NOMO-1 treated with dmso at 0.1 percent for 144 hours (cell line): Measurements from ENCODE around the gene STAT1.

Experiments used
- DNase-seq: peaks from one replicate; lab custom pipeline; 2025; ENCODE audit not compliant: unreplicated experiment; lab: John Stamatoyannopoulos, UW

STAT1 gene

DNA sequence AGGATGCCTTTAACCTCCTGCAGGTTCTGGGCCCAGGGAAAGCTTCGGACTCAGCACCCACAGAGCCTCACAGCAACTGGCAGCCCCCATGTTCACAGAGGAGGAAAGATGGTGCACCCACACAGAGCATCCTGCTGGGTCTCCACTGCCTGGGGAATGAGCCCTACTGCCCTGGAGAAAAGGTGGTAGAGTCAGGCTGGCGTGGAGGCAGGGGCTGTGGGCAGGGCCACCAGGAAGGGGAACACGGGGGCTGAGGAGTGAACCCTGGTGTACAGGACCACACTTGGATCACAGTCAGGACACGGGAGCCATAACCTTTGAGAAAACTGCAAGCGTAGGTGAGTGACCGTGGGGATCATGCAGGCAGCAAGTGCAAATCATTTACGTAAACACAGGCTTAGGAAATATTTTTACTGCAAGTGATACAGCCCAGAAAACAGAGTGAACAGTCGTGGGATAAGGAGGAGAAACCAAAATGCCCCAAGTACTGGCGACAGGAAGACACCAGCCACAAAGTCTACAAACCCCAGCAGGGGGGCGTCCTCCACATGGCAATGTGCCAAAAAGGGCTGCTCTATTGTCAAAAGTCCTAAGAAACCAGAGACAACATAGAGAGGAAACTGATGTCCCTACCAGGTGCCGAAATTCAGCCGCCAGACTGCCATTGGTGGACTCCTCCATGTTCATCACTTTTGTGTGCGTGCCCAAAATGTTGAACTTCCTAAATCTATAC is 27.6 kb downstream of the STAT1 start:
- no peak for DNase-seq

DNA sequence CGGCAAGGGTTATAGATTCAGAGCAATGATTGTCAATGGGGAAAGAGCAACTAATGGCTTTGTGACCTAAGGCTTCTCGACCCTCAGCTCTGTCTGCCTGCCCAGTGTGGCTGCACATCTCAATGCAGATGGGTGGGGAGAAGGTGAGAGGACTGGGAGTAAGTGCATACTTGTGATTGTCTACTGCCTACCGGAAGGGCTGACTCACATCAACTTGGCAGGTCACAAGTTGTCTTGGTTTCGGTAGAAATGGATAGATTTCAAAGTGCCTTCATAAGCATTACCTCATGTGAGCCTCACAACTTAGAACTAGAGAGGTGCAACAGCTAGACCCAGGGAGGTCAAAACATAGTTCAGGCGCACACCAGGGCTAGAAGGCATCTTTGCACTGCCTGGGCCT is 29.4 kb downstream of the STAT1 start:
- no peak for DNase-seq

DNA sequence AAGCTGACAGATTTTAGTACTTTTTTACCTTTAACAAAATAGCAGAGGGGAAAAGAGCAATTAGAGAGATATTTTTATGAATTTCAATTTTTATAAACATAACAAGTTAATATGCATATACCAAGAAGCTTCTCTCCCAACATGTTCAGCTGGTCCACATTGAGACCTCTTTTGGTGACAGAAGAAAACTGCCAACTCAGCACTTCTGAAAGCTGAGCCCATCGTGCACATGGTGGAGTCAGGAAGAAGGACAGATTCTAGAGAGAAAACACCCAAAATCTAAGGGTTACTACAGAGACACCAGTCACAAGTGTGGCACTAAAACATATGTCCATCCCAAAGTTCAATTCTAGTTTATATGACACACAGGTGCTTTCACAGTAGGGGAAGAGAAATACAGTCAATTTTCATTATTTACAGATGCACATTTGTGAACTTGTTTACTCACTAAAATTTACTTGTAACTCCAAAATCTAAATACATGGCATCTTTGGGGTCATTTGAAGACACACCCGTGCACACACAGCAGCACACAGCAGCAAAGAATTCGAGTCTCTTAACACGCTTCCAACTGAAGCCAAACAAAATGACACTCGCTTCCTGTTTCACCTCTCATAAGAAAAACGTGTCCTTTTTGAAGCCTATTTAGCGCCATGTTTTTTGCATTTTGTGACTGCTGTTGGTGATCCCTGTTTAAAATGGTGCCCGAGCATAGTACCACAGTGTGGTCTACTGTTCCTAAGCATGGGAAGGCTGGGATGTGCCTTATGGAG is 31.5 kb downstream of the STAT1 start:
- no peak for DNase-seq

DNA sequence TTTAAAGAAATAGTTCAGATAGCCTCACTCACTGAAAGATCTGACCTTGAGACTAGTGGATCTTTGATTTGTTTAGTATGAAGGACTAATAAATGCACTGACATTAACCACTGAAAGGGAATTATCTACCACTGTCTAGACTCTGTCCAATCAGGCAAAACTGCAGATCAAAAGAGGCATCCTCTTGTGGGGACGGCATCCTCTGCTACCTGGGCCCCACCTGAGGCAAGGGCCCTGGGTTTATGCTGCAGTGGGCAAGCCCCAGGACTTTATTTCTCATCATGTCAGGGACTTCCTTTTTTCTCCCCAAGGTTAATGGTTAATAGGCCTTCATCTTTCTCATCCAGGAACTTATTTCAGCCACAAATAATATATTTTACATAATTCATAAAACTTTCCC is 32.2 kb downstream of the STAT1 start:
- DNase-seq: no peak

DNA sequence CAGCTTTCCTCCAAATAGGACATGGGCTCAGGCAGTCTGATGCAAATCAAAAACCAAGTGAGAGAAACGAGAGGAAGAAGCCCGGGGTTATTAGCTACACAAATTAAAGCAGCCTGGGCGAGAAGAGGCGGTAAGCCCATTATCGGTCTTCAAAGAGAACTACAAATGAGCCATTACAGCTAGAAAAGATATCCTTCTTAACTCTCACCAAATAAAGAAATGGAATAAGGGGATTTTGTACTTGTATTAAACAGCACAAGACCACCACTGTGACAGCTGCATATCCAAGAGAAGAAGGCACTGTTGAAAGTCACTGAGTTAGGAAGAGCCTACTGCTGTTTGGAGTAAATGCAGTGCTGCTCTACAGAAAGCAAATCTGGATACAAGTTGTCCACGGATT is 32.6 kb downstream of the STAT1 start:
- DNase-seq: no peak

DNA sequence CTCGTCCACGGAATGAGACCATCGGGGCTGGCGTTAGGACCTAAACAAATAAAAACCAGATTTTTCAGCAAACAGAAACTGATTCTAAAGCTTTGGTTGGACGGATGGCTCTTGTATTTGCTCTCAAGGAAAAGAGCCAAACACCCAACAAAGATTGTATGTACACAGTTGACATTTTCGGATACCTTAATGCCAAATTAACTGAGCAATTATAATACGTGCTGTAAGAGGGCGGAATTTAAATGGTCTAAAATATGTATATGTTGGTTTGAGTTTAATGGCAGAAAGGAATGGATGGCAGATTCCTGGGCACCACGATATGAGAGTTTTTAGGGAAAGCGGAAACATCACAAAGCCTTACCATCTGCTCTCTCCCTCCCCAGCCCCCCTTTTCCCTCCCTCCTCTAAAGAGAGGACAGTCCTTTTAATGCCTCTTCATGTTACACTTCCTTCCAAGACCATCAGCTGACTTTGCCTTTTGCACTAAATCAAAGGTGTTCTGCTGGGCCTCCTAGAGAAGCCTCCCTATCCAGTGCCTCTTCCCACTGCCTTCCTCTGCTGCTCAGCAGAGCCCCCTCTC is 33.3 kb downstream of the STAT1 start:
- no peak for DNase-seq

DNA sequence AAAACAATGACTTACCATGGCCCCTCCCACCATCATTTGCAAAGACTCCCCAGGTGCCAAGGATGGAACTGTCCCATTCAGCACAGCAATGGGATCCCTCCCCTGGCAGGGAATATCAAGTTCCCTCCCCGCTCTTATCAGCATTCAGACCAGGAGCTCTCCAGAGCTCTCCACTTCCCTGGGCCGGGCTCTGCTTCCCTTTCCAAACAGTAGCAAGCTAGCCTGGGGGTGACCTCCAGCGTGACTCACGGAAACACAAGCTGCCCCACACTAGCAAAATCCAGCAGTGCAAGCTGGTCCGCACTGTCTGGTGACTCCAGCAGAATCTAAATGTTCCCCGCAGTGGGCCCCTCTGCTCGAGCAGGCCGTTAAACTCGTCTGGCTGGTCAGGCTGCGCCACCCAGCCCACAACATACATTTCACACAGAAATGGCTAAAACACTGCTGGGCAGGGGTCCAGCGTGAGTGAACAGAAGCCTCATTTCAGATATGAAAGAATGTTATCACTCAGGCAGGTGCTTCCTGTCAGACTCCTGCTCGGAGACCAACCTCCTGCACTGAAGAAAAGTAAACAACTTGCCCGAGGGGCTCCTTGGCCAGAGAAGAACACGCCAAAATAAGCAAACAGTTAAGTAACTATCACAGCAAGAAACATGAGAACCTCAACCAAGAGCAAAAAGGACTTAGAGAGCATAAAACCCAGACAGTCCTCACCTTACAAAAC is 33.9 kb downstream of the STAT1 start:
- DNase-seq: no peak

DNA sequence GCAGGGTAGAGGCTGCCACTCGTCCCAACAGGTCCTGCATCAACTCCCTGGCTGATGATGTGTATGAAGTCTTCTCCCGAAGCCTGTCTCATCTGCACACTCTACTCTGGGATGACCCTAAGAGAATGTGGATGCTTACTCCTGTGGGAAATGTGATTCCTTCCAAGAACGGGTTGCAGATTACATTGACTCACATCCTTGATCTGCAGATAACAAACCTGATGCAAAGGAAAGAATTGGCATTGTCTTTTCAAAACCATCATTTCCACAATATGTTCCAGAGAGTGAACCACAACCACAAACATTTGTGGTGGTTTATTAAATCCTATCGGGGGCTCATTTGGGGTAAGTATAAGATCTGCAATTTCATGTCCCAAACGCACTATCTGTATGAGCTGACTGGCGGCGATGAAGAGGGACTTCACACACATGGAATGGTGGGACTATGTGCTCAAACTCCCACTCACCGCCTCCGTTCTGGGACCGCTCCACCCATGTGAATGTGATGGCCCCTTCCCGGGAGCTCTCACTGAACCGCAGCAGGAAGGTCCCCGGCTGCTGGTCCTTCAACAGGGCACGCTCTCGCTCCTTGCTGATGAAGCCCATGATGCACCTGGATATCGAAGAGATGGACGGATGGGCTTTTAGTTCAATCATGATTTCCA is 35.5 kb downstream of the STAT1 start:
- no peak for DNase-seq

DNA sequence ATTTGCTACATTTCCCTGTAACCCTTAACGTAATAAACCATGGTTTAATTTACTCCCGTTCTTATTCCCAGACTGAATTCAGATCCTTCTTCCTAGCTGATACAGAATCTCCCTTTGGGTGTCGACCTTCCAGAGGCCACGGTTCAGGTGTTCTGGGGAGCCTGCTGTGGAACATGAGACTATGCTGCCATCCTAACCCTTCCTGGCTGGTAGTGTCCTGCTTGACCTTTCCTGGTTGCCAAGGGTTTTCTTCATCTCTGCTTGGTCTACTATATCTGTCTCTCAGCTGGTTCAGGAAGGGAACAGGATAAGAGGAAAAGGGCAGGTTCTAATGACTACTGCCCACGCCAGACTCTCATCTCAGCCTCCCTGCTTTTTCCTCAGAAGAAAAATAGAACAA is 36.5 kb downstream of the STAT1 start:
- DNase-seq: no peak

DNA sequence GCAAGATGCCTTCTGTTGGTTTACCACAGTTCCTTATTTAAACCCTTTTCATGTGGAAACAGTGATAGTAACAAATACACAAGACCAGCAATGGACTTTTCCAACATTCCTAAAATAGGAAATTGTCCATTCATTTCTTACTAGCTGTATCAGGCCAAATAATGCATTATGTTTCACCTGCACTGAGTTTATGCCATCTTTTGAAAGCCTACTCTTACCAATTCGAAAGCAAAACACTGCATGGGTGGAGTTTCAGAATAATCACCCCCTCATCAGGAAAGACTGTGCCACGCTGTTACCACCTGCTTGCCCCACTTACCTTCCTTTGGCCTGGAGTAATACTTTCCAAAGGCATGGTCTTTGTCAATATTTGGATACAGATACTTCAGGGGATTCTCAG is 37.5 kb downstream of the STAT1 start:
- no peak for DNase-seq

DNA sequence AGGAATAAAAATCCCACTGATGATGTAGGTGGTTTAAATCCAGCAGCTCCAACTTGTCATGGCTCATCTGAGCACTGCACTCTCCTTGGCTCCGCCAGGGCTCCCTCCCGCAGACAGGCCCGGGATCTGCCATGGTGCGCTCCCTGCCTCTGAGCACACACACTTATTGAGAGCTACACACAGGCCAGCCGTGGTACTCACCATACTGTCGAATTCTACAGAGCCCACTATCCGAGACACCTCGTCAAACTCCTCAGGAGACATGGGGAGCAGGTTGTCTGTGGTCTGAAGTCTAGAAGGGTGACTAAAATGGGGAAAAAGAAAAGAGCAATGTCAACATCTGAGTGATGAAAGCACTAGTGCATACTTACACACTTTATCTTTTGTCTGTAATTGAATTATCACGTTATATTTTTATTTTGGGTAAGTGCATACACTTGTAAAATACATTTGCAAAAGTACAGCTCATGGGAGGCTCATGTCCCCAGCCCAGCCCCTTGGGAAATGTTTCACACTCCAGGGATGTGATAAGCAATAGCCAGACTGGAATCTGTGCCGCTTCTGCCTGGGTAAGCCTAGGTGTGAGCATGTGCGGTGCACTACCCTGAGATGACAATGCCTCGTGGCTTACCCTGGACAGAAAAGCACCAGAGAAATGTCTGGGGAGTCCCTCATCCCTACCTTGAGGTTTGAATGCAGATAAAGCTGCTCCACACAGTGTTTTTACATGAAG is 39.2 kb downstream of the STAT1 start:
- DNase-seq: no peak

DNA sequence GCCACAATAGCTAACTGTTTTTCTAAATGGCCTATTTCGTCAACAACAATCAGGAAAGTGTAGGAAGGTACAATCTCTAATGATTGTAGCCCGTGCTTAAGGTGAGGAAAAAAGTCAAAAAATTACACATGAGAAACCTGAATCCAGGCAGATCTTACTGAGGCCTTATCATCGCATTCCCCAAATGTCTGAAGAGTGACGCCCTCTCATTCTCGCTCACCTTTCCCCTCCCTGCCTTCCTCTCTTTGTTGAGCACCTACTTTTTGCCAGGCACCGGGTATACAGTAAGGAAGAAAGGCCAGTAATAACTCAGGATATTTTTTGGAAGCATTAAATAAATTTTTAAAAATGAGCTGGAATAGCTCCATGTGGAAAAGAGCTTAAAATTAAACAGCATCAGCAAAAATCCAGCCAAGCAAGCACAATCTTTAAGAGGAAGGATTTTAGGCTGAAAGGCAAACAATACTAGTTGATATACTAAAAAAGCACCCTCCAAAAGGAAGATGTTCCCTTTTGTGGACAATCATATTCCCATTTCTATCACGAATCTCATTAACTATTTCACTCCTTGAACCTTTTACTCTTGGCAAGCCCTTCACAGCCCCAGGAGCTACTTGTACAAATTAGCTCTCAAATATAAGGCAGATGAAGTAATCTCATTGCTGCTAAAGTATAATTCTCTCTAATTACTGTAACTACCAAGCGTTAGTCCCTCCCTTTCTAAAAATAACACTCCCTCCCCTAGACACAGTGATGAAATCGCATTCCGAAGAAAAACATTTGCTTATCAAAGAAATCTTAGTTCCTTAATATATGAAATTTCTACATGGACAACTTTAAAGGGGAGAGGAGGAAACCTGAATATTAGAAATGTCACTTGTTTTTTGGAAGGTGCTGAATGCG is 40.0 kb downstream of the STAT1 start:
- DNase-seq: no peak

DNA sequence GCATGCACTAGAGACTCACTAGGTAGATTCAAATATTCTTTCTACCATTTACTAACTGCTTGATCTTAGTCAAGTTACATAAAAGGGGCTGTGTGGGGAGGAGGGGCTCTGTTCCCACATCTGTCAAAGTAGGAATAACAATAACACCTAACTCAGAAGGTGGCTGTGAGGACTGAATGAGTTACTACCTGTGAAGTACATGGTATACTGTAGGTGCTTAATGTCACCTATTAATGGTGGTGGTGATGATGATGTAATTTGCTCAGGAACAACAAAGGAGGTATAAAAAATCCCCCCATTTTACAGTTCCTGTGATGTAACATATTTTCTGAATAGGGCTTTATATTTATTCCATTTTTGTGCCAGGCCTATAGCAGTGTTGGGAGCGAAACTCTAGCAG is 40.7 kb downstream of the STAT1 start:
- no peak for DNase-seq

DNA sequence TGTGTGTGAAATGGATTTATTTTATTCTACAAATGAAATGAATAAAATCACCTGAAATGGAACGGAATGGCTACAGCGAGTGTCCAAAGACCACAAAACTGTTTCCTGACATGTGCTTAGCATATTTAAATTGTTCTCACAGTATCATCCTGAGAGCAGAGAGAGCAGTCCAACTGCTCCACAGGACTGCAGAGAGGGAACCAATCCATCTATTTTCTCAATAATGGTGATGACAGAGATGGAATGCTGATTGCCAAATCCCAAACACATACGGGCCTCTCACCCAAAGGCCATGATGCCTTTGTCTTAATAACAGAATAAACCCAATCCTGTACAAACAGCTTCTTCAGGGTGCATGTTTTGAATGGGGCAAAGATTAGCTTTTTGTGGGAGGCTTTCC is 41.1 kb downstream of the STAT1 start:
- no peak for DNase-seq

DNA sequence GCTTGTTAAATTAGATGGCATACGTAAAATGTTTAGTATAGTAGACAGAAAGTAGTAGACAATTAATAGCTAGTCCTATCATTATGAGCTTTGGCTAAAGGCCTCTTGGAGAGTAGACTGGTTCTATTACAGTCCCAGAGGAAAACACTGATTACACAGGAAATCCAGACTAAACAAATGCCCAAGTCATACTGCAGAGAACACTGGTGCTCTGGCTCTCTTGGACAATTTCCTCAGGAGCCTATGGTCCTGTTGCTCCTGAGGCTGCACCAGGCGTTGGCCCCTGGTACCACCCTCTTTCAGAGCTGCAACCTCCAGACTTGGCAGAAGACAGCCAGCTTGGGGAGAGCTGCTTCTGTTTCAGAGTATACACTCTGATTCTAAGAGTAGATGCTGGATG is 41.8 kb downstream of the STAT1 start:
- DNase-seq: no peak

DNA sequence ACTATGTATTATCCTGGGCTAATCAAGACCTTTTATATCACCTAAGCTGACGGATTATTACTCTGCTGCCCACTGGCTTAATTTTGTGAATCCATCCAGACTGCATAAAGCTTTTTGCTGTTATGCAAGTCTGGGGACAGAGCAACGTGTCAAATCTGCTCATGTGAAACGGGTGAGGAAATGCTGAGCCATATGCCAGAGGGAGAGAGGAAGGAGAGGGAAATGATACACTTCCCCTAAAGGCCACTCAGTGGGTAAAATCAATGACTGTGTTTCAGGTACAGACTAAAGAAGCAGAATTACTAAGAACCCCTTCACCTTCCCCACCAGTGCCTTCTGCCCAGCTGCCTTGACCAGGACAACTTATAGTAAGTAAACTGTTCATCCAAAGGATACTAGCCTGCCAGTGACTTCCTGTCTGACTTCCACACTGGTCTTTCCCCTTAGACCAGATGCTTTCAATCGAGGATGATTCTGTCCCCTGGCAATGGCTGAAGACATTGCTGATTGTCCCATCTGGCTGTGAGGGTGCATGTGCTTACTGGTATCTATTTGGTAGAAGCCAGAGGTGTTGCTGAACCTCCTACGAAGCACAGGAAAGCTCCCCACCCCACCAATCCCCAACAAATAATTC is 43.0 kb downstream of the STAT1 start:
- peak; percentile 78 for DNase-seq

DNA sequence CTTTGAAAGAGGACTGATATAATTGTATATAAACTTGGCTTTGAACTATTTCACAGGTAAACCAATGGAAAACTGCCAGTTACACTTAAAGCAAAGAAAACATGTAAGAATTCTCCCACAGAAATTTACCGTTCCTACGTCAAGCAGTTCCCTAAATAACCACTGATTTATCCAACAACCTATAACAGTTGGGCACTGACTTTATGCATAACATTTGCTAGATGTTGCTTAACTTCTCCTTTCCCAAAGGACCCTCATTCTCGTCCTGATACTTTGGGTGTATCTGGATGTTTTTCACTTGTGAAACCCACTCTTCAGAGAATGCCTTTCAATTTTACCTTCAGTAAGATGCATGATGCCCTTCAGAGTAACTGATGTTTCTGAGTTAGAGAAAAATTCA is 43.8 kb downstream of the STAT1 start:
- no peak for DNase-seq

DNA sequence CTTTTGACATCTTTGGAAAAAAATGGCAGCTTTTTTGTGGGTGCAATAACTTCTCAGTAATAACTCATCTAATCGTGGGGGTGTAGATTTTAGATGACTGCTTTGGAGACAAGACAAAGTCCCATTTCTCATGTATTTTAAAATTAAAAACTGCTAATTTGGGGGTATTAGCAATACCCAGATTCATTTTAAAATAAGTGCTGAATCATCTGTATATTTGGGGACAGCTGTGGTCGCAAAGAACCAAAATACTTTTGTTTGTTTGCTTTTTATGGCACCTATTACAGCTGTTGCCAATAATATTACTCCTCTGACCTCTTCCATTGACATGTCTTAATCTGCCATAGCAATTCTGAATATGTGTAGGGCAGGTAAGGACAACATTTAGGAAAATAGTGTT is 45.4 kb downstream of the STAT1 start:
- no peak for DNase-seq

DNA sequence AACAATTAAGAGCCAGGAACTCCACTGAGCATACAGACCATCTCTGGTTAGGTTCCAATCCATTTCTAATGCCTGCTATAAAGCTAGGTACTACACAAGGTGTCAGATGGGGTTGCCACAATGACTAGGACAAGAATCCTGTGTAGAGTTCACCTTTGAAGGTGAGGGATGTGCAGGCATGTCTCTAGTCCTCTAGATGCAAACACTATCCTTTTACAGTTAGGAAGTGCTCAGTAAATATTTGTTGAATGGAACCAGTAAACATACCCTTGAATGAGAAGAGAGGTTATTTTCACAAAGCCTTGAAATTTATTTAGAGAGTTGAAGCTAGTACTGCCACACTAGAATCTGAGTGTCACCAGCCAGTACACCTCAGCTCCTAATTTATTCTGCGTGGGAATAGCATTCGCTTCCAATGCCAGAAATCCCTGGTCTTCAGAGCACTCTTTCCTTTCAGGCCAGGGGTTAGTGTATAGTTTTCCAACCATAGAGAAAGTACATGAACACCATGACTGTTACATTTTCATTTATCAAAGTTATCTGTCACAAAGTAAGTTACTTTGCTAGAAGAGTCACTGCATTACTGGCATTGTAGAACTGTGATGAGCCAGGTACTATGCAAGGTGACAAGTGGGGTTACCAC is 48.3 kb downstream of the STAT1 start:
- DNase-seq: no peak
